GM19193 (cell line): ENCODE data around the gene SMIM12.

Source experiments
- POLR2A ChIP-seq: IDR thresholded peaks from 4 replicates; pipeline ENCODE4 v1.6.1; 2011; ENCODE audit not compliant: insufficient read depth, insufficient read length; ENCODE audit errors: extremely low read depth

The SMIM12 gene

GRCh38 chr1:34865573-34865972 is 6.0 kb upstream of the SMIM12 start:
- TF ChIP-seq POLR2A: no peak

- no peak for TF ChIP-seq POLR2A
Measured at GRCh38 chr1:34864759-34865158, 5.2 kb upstream of the SMIM12 start.

GRCh38 chr1:34863501-34863900 is 4.0 kb upstream of the SMIM12 start:
- no peak for TF ChIP-seq POLR2A

- TF ChIP-seq POLR2A: no peak
Measured at GRCh38 chr1:34858901-34859445, 576 bp downstream of the SMIM12 start.

- no peak for TF ChIP-seq POLR2A
Measured at GRCh38 chr1:34856697-34857096, 2.9 kb downstream of the SMIM12 start.

GRCh38 chr1:34852677-34853217 is 6.8 kb downstream of the SMIM12 start:
- TF ChIP-seq POLR2A: no peak

- TF ChIP-seq POLR2A: no peak
Measured at GRCh38 chr1:34851431-34852105, 8.0 kb downstream of the SMIM12 start.

GRCh38 chr1:34850382-34850781 is 9.2 kb downstream of the SMIM12 start:
- TF ChIP-seq POLR2A: no peak

- TF ChIP-seq POLR2A: no peak
Measured at GRCh38 chr1:34847094-34847493, 12.5 kb downstream of the SMIM12 start.

- no peak for TF ChIP-seq POLR2A
Measured at GRCh38 chr1:34846265-34846664, 13.3 kb downstream of the SMIM12 start.

- TF ChIP-seq POLR2A: no peak
Measured at GRCh38 chr1:34845131-34845901, 14.2 kb downstream of the SMIM12 start.

- TF ChIP-seq POLR2A: no peak
Measured at GRCh38 chr1:34844252-34844634, 15.3 kb downstream of the SMIM12 start.

GRCh38 chr1:34843392-34844251 is 15.9 kb downstream of the SMIM12 start:
- TF ChIP-seq POLR2A: no peak

GRCh38 chr1:34842952-34843371 is 16.6 kb downstream of the SMIM12 start:
- no peak for TF ChIP-seq POLR2A

- no peak for TF ChIP-seq POLR2A
Measured at GRCh38 chr1:34842073-34842472, 17.5 kb downstream of the SMIM12 start.
